Glutamatergic neuron (in vitro differentiated cells): Measurements from ENCODE around the gene THADA. TPM values are rescaled to one million over a fixed set of nuclear protein-coding genes. Genes with fewer than 3 reads are reported as not detected.
A peak's percentile ranks its signal among the peaks of the same experiment; 100 is the strongest.

ENCODE experiments used
- DNase-seq: peaks from one replicate; pipeline ENCODE4 v3.0.0; 2022
- H3K27ac Mint-ChIP-seq: one replicate; pipeline ENCODE4 v1.8.0; 2020; ENCODE audit warnings: mild to moderate bottlenecking, mixed read lengths, inconsistent platforms; ENCODE audit not compliant: unreplicated experiment
- H3K27me3 Mint-ChIP-seq: one replicate; pipeline ENCODE4 v1.8.0; 2020; ENCODE audit warnings: mild to moderate bottlenecking, moderate library complexity, mixed read lengths, inconsistent platforms; ENCODE audit not compliant: unreplicated experiment
- H3K36me3 Mint-ChIP-seq: one replicate; pipeline ENCODE4 v1.8.0; 2020; ENCODE audit warnings: mild to moderate bottlenecking, mixed read lengths, inconsistent platforms; ENCODE audit not compliant: unreplicated experiment
- H3K4me1 Mint-ChIP-seq: one replicate; pipeline ENCODE4 v1.8.0; 2020; ENCODE audit warnings: mild to moderate bottlenecking, low read depth, mixed read lengths, inconsistent platforms; ENCODE audit not compliant: unreplicated experiment
- H3K4me3 Mint-ChIP-seq: one replicate; pipeline ENCODE4 v1.8.0; 2020; ENCODE audit warnings: mild to moderate bottlenecking, mixed read lengths, inconsistent platforms; ENCODE audit not compliant: unreplicated experiment
- H3K9me3 Mint-ChIP-seq: one replicate; pipeline ENCODE4 v1.8.0; 2020; ENCODE audit warnings: mild to moderate bottlenecking, moderate library complexity, mixed read lengths, inconsistent platforms; ENCODE audit not compliant: unreplicated experiment
- CTCF ChIP-seq: fragments of 200-600 bp; sonication (generic); IDR thresholded peaks from one replicate; pipeline ENCODE4 v1.5.0; 2021; ENCODE audit not compliant: partially characterized antibody, unreplicated experiment
- total RNA-seq: library from RNA; stranded (reverse); fragmentation: NEBNext Ultra II Directional; extraction: Animal tissue kit (Norgen Biotek cat#: 25700); gene quantifications from one replicate; pipeline ENCODE4 v1.2.1, GENCODE V29; 2021; ENCODE audit not compliant: unreplicated experiment

THADA gene
- total RNA-seq, 1 donor from 2014 or later = 15.0 TPM

- Mint-ChIP-seq H3K4me3 (no peak overlapping the region), H3K4me1 (peaks cover 4% of the 10 kb centered on the region), H3K27ac (no peak overlapping the region), H3K9me3 (no peaks in the 10 kb centered on the region), H3K36me3 (no peaks in the 10 kb centered on the region), H3K27me3 (peaks cover 4% of the 10 kb centered on the region)
- TF ChIP-seq CTCF = no peak
- no peak for DNase-seq
Observed at GRCh38 chr2:43238813-43239212, 357.0 kb downstream of the THADA start.

GRCh38 chr2:43238176-43238575 lies 357.7 kb downstream of the THADA start:
- Mint-ChIP-seq H3K27ac (no peak overlapping the region), H3K4me3 (no peak overlapping the region), H3K36me3 (no peaks in the 10 kb centered on the region), H3K27me3 (peaks cover 4% of the 10 kb centered on the region), H3K9me3 (no peaks in the 10 kb centered on the region), H3K4me1 (peaks cover 9% of the 10 kb centered on the region)
- no peak for DNase-seq
- no peak for TF ChIP-seq CTCF

GRCh38 chr2:43233218-43234212 lies 362.3 kb downstream of the THADA start:
- H3K27me3 Mint-ChIP-seq = peaks cover 4% of the 10 kb centered on the region
- H3K27ac Mint-ChIP-seq = peak overlapping the region; percentile 43
- no peak overlapping the region for H3K4me3 Mint-ChIP-seq
- DNase-seq = peak; percentile 47
- TF ChIP-seq CTCF = no peak
- peaks cover 15% of the 10 kb centered on the region for H3K4me1 Mint-ChIP-seq
- H3K36me3 Mint-ChIP-seq = no peaks in the 10 kb centered on the region
- H3K9me3 Mint-ChIP-seq = no peaks in the 10 kb centered on the region

GRCh38 chr2:43230951-43231827 lies 364.6 kb downstream of the THADA start:
- no peak for TF ChIP-seq CTCF
- Mint-ChIP-seq H3K36me3 (no peaks in the 10 kb centered on the region), H3K27me3 (peaks cover 6% of the 10 kb centered on the region), H3K4me3 (no peak overlapping the region), H3K27ac (no peak overlapping the region), H3K9me3 (no peaks in the 10 kb centered on the region), H3K4me1 (peaks cover 15% of the 10 kb centered on the region)
- DNase-seq = no peak
